HepG2 (cell line): ENCODE measurements around the gene TOB1. TPM values are rescaled to one million over a fixed set of nuclear protein-coding genes. Genes with fewer than 3 reads are reported as not detected.
A peak's percentile ranks its signal among the peaks of the same experiment; 100 is the strongest.

Experiments
- AGO1 ChIP-seq: fragments of 200-400 bp; formaldehyde crosslinking; IDR thresholded peaks from 2 replicates; pipeline ENCODE4 v1.6.1; 2017; ENCODE audit warnings: mild to moderate bottlenecking, low read depth, low read length, moderate library complexity; ENCODE audit not compliant: poor library complexity, severe bottlenecking
- ATF3 ChIP-seq: sonication (generic); formaldehyde crosslinking; IDR thresholded peaks from 2 replicates; pipeline ENCODE4 v1.4.0; 2020; ENCODE audit warnings: missing genetic modification reagents
- ATF7 ChIP-seq, 2 experiments: fragments of 450-650 bp in 1 of 2; sonication (generic) in 1 of 2; formaldehyde crosslinking in 1 of 2; IDR thresholded peaks; 2 replicates each; pipeline versions ENCODE4 v1.4.0 to v1.6.1; 2016 to 2020; ENCODE audit warnings: antibody characterized with exemption in 1 of 2, mild to moderate bottlenecking in 1 of 2, missing genetic modification reagents in 1 of 2
- CBX2 ChIP-seq, 2 experiments: fragments of 200-600 bp in 1 of 2; sonication (generic); formaldehyde crosslinking in 1 of 2; IDR thresholded peaks; 2 replicates each; pipeline versions ENCODE4 v1.7.0 to v1.8.1; 2018 to 2022; ENCODE audit warnings: low read depth in 2 of 2, low read length in 1 of 2, mild to moderate bottlenecking in 1 of 2, missing genetic modification reagents in 1 of 2
- CERS6 ChIP-seq: sonication (generic); formaldehyde crosslinking; IDR thresholded peaks from 2 replicates; pipeline ENCODE4 v1.5.0; 2020; ENCODE audit warnings: missing genetic modification reagents
- JDP2 ChIP-seq: sonication (generic); formaldehyde crosslinking; IDR thresholded peaks from 2 replicates; pipeline ENCODE4 v1.8.1; 2022; ENCODE audit warnings: missing genetic modification reagents, borderline replicate concordance
- MTF1 ChIP-seq: sonication (generic); formaldehyde crosslinking; IDR thresholded peaks from 2 replicates; pipeline ENCODE4 v1.5.0; 2020; ENCODE audit warnings: missing genetic modification reagents
- MXI1 ChIP-seq: IDR thresholded peaks from 3 replicates; pipeline ENCODE4 v1.6.1; 2012; ENCODE audit warnings: low read depth, low read length, inconsistent platforms, borderline replicate concordance
- PRDM10 ChIP-seq: sonication (generic); formaldehyde crosslinking; IDR thresholded peaks from 2 replicates; pipeline ENCODE4 v1.4.0; 2020; ENCODE audit warnings: low read depth, missing genetic modification reagents
- SAFB2 ChIP-seq: sonication (generic); formaldehyde crosslinking; IDR thresholded peaks from 2 replicates; pipeline ENCODE4 v1.5.1; 2020; ENCODE audit warnings: missing genetic modification reagents, low read depth, mild to moderate bottlenecking, borderline replicate concordance
- THAP9 ChIP-seq: sonication (generic); formaldehyde crosslinking; IDR thresholded peaks from 2 replicates; pipeline ENCODE4; 2020; ENCODE audit warnings: missing genetic modification reagents, mild to moderate bottlenecking, borderline replicate concordance
- ZFP91 ChIP-seq: sonication (generic); formaldehyde crosslinking; IDR thresholded peaks from 2 replicates; pipeline ENCODE4 v1.9.0; 2022; ENCODE audit warnings: missing genetic modification reagents, mild to moderate bottlenecking, borderline replicate concordance
- ZFYVE20 ChIP-seq: sonication (generic); formaldehyde crosslinking; IDR thresholded peaks from 2 replicates; pipeline ENCODE4 v1.8.0; 2023; ENCODE audit warnings: low read depth, mild to moderate bottlenecking, moderate library complexity, missing genetic modification reagents, borderline replicate concordance
- ZNF496 ChIP-seq: sonication (generic); formaldehyde crosslinking; IDR thresholded peaks from 2 replicates; pipeline ENCODE4 v1.8.1; 2023; ENCODE audit warnings: mild to moderate bottlenecking, moderate library complexity, missing genetic modification reagents; ENCODE audit not compliant: insufficient replicate concordance
- ZNF619 ChIP-seq: sonication (generic); formaldehyde crosslinking; IDR thresholded peaks from 2 replicates; pipeline ENCODE4 v1.4.0; 2020; ENCODE audit warnings: mild to moderate bottlenecking, missing genetic modification reagents
- ZSCAN21 ChIP-seq: sonication (generic); formaldehyde crosslinking; IDR thresholded peaks from 2 replicates; pipeline ENCODE4 v1.8.0; 2022; ENCODE audit warnings: mild to moderate bottlenecking, missing genetic modification reagents, moderate library complexity, borderline replicate concordance
- polyA plus RNA-seq, 8 experiments: library from polyadenylated mRNA; depleted of rRNA in 3 of 8; stranded (reverse) in 7 of 8; unstranded in 1 of 8; fragments of >200 nt; fragmentation: Illumina TruSeq in 4 of 8; extraction: Trizol in 4 of 8; gene quantifications; 2 replicates each; pipeline versions ENCODE4 v1.2.1 to v1.2.3, GENCODE V29; 2011 to 2016; ENCODE audit warnings: low read depth in 4 of 8, missing spikeins in 1 of 8, mixed read lengths in 1 of 8; ENCODE audit not compliant: insufficient read depth in 1 of 8
- total RNA-seq, 5 experiments: library from RNA; depleted of rRNA; stranded (reverse); fragments of >200 nt; fragmentation: Illumina TruSeq; extraction: Trizol; gene quantifications; 2 replicates each; pipeline ENCODE4 v1.2.3, GENCODE V29; 2016; ENCODE audit warnings: low read depth in 1 of 5

Gene TOB1
- total and polyA plus RNA-seq, 2 of the 13 experiments (the other 11 are each of a cell fraction or from before 2014, with no cell fraction given), result 21.9 to 57.7 TPM

- TF ChIP-seq MXI1 (peak; percentile 79; the same call in 1 of the 3 replicates), SAFB2 (CRISPR knock-in tag) (no peak; the same call in 1 of the 2 replicates), PRDM10 (CRISPR knock-in tag) (peak; percentile 73; the same call in 1 of the 2 replicates), ATF7 (IDR thresholded peaks at IDR 0.05) (no peak), ATF7 (CRISPR knock-in tag; IDR thresholded peaks at IDR 0.05) (no peak), THAP9 (peak; percentile 65; the same call in 1 of the 2 replicates), ZFYVE20 (CRISPR knock-in tag) (0 out of 2 replicates have a peak, but pooled peaks have one; percentile 70), ATF3 (CRISPR knock-in tag) (0 out of 2 replicates have a peak, but pooled peaks have one; percentile 13), MTF1 (CRISPR knock-in tag) (no peak), CBX2 (IDR thresholded peaks at IDR 0.05; ENCODE audit: low read depth, low read length) (no peak), CBX2 (CRISPR knock-in tag; IDR thresholded peaks at IDR 0.05; ENCODE audit: low read depth) (0 out of 2 replicates have a peak, but pooled peaks have one; percentile 63), JDP2 (CRISPR knock-in tag) (no peak; the same call in 1 of the 2 replicates), AGO1 (no peak), CERS6 (no peak), ZNF496 (CRISPR knock-in tag) (no peak), ZNF619 (CRISPR knock-in tag) (no peak), ZFP91 (CRISPR knock-in tag) (peak; percentile 55), ZSCAN21 (CRISPR knock-in tag) (peak; percentile 78)
These were observed 43.0 kb upstream of the TOB1 start (continued) for GRCh38 chr17:50908860-50909764.
